GM12878 (cell line): ENCODE data around the gene TACR3.

Source experiments
- CREB1 ChIP-seq: IDR thresholded peaks from 2 replicates; pipeline ENCODE4 v1.6.1; 2012; ENCODE audit warnings: low read depth, mild to moderate bottlenecking, inconsistent platforms
- CTCF ChIP-seq, 3 experiments: IDR thresholded peaks in 2 of 3; conservative IDR thresholded peaks in 1 of 3; 2 replicates each; pipeline ENCODE4 v1.5.1; 2011; ENCODE audit warnings: low read depth in 3 of 3, low read length in 3 of 3, mild to moderate bottlenecking in 3 of 3, control low read depth in 2 of 3, moderate library complexity in 2 of 3, inconsistent platforms in 1 of 3, mixed read lengths in 1 of 3; ENCODE audit not compliant: control insufficient read depth in 2 of 3, insufficient read depth in 1 of 3; ENCODE audit errors: extremely low read depth in 1 of 3
- EP300 ChIP-seq, 2 experiments: fragments of 150-350 bp in 1 of 2; IDR thresholded peaks; 2 replicates each; pipeline ENCODE4 v1.6.1; 2011 to 2012; ENCODE audit warnings: low read depth in 2 of 2, low read length in 2 of 2, borderline replicate concordance in 1 of 2, improper control_type of control experiment in 1 of 2, inconsistent platforms in 1 of 2; ENCODE audit not compliant: control insufficient read depth in 1 of 2
- NR2F1 ChIP-seq: fragments of 450-650 bp; conservative IDR thresholded peaks from 2 replicates; pipeline ENCODE4 v1.6.1; 2017; ENCODE audit warnings: mild to moderate bottlenecking
- SMAD1 ChIP-seq: fragments of 450-650 bp; IDR thresholded peaks from 2 replicates; pipeline ENCODE4 v1.6.1; 2018; ENCODE audit warnings: mild to moderate bottlenecking, low read depth; ENCODE audit not compliant: partially characterized antibody
- SP1 ChIP-seq: IDR thresholded peaks from one replicate; pipeline ENCODE4 v1.6.1; 2011; ENCODE audit warnings: low read depth, low read length

- no peak for TF ChIP-seq EP300 (IDR thresholded peaks at IDR 0.05; ENCODE audit: borderline replicate concordance in 1 of 2, control insufficient read depth in 1 of 2, low read depth in 2 of 2, low read length in 2 of 2)
- TF ChIP-seq CREB1: no peak
- no peak for TF ChIP-seq NR2F1
- TF ChIP-seq CTCF (IDR thresholded peaks at IDR 0.05 in 2 of 3, conservative IDR thresholded peaks at IDR 0.05 in 1 of 3; ENCODE audit: control insufficient read depth in 2 of 3, extremely low read depth in 1 of 3, insufficient read depth in 1 of 3, low read depth in 3 of 3, low read length in 3 of 3): no peak
- no peak for TF ChIP-seq SP1
- TF ChIP-seq SMAD1: no peak
Measured at GRCh38 chr4:103754844-103755243, 35.1 kb upstream of the TACR3 start.
